Measurements from ENCODE around the gene KTI12. TPM values are rescaled to one million over a fixed set of nuclear protein-coding genes. Genes with fewer than 3 reads are reported as not detected.
"Not testable (repeated sequence)": the region's sequence is repeated elsewhere in the genome, so short reads cannot be mapped to it uniquely, and the experiment has no call there.

KTI12 gene
- total RNA-seq (10 to 100 TPM in 3 of 4 donors, 1 to 10 TPM in 1; 8.2 to 15.0 (median 11.0) TPM), polyA plus RNA-seq (1 to 10 TPM; 4.9 to 9.6 (median 6.0) TPM)

GRCh38 chr1:52033190-52034049 is at the start of gene KTI12:
KTI12 (minus strand) TSS chr1:52033810; CDS start chr1:52033761, 49 bp downstream.
- Histone ChIP-seq H3K27me3 (no peaks in the 10 kb centered on the region), H3K27ac (peak within 1 kb of the TSS; percentile 91 to 96 (median 92)), H3K4me3 (peak within 1 kb of the TSS; percentile 69 to 90 (median 82)), H3K4me1 (peaks cover 0 to 32% (median 22%) of the 10 kb centered on the region in 4 donors), H3K36me3 (peaks cover 0 to 10% (median 0%) of the 10 kb centered on the region in 4 donors), H3K9me3 (no peaks in the 10 kb centered on the region)
- peak; percentile 94 for DNase-seq
- WGBS, 2 donors: 2 to 3% methylated on average over 78 of the region's 78 CpGs
- TF ChIP-seq CTCF (IDR thresholded peaks at IDR 0.05) (no peak), POLR2AphosphoS5 (IDR thresholded peaks at IDR 0.05) (peak; percentile 80 to 93 (median 86)), EP300 (IDR thresholded peaks at IDR 0.05) (no peak), POLR2A (IDR thresholded peaks at IDR 0.05) (peak; percentile 56 to 62)
- intact Hi-C loops (cut with DNase I): loop anchor here (1.0 kb wide), 1 partner anchor 22 kb away; the partner anchor contains the start of gene TXNDC12

- H3K27ac ChIP-seq: no peak overlapping the region
- no peaks in the 10 kb centered on the region for H3K9me3 ChIP-seq
- intact Hi-C loops (cut with DNase I): no loop called here
- TF ChIP-seq POLR2AphosphoS5 (IDR thresholded peaks at IDR 0.05): no peak
- TF ChIP-seq CTCF (IDR thresholded peaks at IDR 0.05): no peak
- TF ChIP-seq EP300 (IDR thresholded peaks at IDR 0.05): no peak
- 11 to 66% methylated on average over 3 of the region's 3 CpGs for WGBS, 2 donors
- no peak overlapping the region for H3K4me3 ChIP-seq
- peaks cover 0 to 19% (median 0%) of the 10 kb centered on the region in 4 donors for H3K36me3 ChIP-seq
- H3K4me1 ChIP-seq: no peaks in the 10 kb centered on the region
- no peak for DNase-seq
- H3K27me3 ChIP-seq: no peaks in the 10 kb centered on the region
Measured at GRCh38 chr1:52080014-52080415, 46.4 kb upstream of the KTI12 start.

- H3K27ac ChIP-seq; H3K9me3 ChIP-seq; H3K4me1 ChIP-seq; H3K4me3 ChIP-seq; intact Hi-C loops (cut with DNase I); H3K27me3 ChIP-seq; DNase-seq: not testable (repeated sequence)
- WGBS, 2 donors: 87 to 91% methylated on average over 6 of the region's 6 CpGs
- peaks cover 0 to 19% (median 2%) of the 10 kb centered on the region in 4 donors for H3K36me3 ChIP-seq
Measured at GRCh38 chr1:52077277-52077676, 43.7 kb upstream of the KTI12 start.

DNA sequence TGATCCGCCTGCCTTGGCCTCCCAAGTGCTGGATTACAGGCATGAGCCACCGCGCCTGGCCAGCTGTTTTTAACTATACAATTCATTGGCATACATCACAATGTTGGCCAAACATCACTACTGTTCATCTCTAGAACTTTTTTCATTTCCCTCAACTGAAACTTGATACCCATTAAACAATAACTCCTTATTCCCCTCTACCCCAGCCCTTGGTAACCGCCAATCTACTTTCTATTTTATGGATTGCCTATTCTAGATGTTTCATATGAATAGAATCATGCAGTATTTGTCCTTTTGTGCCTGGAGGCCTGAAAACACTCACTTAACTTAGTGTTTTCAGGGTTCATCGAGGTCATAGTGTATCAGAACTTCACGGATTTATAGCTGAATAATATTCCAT is 38.7 kb upstream of the KTI12 start:
- WGBS, 2 donors: 74 to 90% methylated on average over 6 of the region's 6 CpGs
- no peaks in the 10 kb centered on the region for H3K9me3 ChIP-seq
- peaks cover 4 to 30% (median 8%) of the 10 kb centered on the region in 4 donors for H3K36me3 ChIP-seq

More for the DNA sequence above, 38.7 kb upstream of the KTI12 start:
- Histone ChIP-seq H3K27ac (no peak overlapping the region), H3K4me1 (no peaks in the 10 kb centered on the region), H3K4me3 (no peak overlapping the region), H3K27me3 (no peaks in the 10 kb centered on the region)
- intact Hi-C loops (cut with DNase I): no loop called here
- no peak for DNase-seq
- TF ChIP-seq CTCF (IDR thresholded peaks at IDR 0.05): no peak
- TF ChIP-seq POLR2AphosphoS5 (IDR thresholded peaks at IDR 0.05): no peak
- TF ChIP-seq POLR2A (IDR thresholded peaks at IDR 0.05): no peak
- TF ChIP-seq EP300 (IDR thresholded peaks at IDR 0.05): no peak
